Brain pericyte (primary cell): ENCODE results near the gene GRIFIN.

ENCODE experiments used
- DNase-seq: peaks from one replicate; pipeline ENCODE4 v3.0.0-alpha.2; 2012; ENCODE audit warnings: low read depth, low spot score

The GRIFIN gene

GRCh38 chr7:2433713-2434550 lies 42.3 kb downstream of the GRIFIN start:
- no peak for DNase-seq

- no peak for DNase-seq
Measured at GRCh38 chr7:2432910-2433712, 43.1 kb downstream of the GRIFIN start.

- no peak for DNase-seq
Measured at GRCh38 chr7:2431260-2431867, 44.8 kb downstream of the GRIFIN start.

- no peak for DNase-seq
Measured at GRCh38 chr7:2425749-2426148, 50.4 kb downstream of the GRIFIN start.
